ENCODE results near the gene NRXN3. TPM values are rescaled to one million over a fixed set of nuclear protein-coding genes. Genes with fewer than 3 reads are reported as not detected.

The NRXN3 gene
- total RNA-seq, 6 experiments from 2014 or later, result 0.07 to 0.28 (median 0.11) TPM; not detected in 2

DNA sequence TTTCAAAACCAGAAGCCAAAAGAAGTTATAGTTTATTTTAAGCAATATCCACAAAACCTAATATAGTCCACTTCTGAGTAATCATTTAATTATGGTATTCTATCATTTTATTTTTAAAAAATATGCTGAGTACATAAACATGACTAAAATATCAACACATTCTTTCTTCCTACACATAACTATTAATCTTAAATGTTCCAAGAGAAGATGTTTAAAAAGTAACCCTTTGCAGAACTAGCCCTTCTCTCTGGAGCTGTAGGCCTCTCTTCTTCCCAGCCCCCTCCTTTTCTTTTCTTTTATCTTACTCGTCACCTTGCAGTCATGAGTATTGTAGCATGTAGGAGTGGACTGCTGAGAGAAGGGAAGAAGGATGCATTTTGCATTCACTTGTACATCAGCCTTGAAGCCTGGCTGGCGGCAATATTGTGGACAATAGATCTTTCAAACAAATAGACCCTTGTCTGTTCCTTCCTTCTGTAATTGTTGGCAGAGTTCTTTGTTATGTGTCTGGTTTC is 941.9 kb downstream of the NRXN3 start:
- H3K36me3 Mint-ChIP-seq (ENCODE audit: low read depth), result no peaks in the 10 kb centered on the region
- H3K4me3 Mint-ChIP-seq, result no peak overlapping the region
- no peaks in the 10 kb centered on the region for H3K9me3 Mint-ChIP-seq
- peaks cover 5% of the 10 kb centered on the region for H3K27me3 Mint-ChIP-seq (ENCODE audit: insufficient read depth)
- no peak overlapping the region for H3K27ac Mint-ChIP-seq
- peaks cover 16% of the 10 kb centered on the region for H3K4me1 Mint-ChIP-seq (ENCODE audit: low read depth)
- TF ChIP-seq, protein P1, sequence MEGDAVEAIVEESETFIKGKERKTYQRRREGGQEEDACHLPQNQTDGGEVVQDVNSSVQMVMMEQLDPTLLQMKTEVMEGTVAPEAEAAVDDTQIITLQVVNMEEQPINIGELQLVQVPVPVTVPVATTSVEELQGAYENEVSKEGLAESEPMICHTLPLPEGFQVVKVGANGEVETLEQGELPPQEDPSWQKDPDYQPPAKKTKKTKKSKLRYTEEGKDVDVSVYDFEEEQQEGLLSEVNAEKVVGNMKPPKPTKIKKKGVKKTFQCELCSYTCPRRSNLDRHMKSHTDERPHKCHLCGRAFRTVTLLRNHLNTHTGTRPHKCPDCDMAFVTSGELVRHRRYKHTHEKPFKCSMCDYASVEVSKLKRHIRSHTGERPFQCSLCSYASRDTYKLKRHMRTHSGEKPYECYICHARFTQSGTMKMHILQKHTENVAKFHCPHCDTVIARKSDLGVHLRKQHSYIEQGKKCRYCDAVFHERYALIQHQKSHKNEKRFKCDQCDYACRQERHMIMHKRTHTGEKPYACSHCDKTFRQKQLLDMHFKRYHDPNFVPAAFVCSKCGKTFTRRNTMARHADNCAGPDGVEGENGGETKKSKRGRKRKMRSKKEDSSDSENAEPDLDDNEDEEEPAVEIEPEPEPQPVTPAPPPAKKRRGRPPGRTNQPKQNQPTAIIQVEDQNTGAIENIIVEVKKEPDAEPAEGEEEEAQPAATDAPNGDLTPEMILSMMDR (IDR thresholded peaks at IDR 0.05), result no peak
- DNase-seq, result no peak

DNA sequence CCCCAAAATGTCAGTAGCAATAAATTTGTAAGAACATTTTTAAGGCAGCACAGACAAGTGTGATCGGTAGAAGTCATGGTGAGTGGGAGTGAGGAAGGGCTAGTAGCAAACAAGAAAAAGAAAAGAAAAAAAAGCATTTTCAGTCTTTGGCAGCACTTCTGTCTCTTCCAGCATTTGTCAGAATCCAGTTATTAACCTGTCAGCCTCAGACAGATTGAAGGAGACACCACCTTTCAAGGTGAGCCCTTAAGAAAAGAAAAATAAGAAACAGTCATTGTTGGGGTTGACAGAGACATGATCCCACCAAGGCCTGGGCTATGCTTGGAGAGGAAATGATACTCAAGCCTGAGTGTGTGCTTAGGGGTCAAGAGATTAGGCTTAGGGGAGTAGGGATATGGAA is 947.4 kb downstream of the NRXN3 start:
- Mint-ChIP-seq H3K9me3 (no peaks in the 10 kb centered on the region), H3K27me3 (ENCODE audit: insufficient read depth) (no peaks in the 10 kb centered on the region; the same call in 1 of the 2 replicates), H3K27ac (no peak overlapping the region), H3K4me3 (no peak overlapping the region), H3K4me1 (ENCODE audit: low read depth) (peaks cover 3% of the 10 kb centered on the region), H3K36me3 (ENCODE audit: low read depth) (no peaks in the 10 kb centered on the region)
- DNase-seq, result no peak
- TF ChIP-seq, protein P1 (IDR thresholded peaks at IDR 0.05), result no peak

DNA sequence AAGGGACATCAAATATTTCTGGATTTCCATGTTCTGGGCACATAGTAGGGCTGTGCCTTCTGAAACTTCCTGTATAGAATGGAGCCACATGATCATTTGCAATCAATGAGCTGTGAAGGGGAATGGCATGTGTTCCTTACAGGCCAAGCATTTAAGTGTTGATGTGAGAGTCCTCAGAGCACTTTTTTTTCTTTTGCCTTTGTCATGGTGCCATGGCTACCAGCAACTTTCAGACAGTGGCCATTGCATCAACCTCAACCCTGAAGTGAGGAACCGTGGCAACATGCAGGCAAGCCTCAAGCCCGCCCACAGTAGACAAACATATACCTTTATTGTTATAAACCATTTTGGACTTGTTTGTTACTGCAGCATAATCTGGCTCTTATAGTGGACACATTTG is 948.1 kb downstream of the NRXN3 start:
- H3K27ac Mint-ChIP-seq, result no peak overlapping the region
- no peaks in the 10 kb centered on the region; the same call in 1 of the 2 replicates for H3K27me3 Mint-ChIP-seq (ENCODE audit: insufficient read depth)
- H3K4me1 Mint-ChIP-seq (ENCODE audit: low read depth), result no peaks in the 10 kb centered on the region
- H3K36me3 Mint-ChIP-seq (ENCODE audit: low read depth), result no peaks in the 10 kb centered on the region
- H3K4me3 Mint-ChIP-seq, result no peak overlapping the region
- TF ChIP-seq, protein P1 (IDR thresholded peaks at IDR 0.05), result no peak
- H3K9me3 Mint-ChIP-seq, result no peaks in the 10 kb centered on the region
- DNase-seq, result no peak

DNA sequence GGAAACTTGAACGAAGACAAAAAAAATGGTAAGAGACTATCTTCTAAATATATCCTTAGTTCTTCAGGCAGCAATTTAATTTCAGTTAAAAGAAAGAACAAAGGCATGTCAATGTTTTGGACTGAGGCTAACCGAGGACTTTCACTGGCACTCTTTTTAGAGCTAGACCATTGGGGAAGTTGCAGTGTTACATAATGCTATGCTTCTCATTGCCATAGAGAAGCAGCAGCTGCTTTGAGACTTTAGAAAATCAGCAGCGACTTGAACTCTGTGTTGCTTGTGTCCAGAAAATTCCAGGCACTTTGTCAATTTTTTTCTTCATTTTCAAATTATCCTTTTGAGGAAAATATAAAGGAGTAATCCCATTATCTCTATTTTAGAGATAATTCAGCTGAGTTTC is 964.2 kb downstream of the NRXN3 start:
- H3K4me3 Mint-ChIP-seq, result no peak overlapping the region
- no peaks in the 10 kb centered on the region for H3K9me3 Mint-ChIP-seq
- H3K4me1 Mint-ChIP-seq (ENCODE audit: low read depth), result no peaks in the 10 kb centered on the region
- no peak overlapping the region for H3K27ac Mint-ChIP-seq
- no peaks in the 10 kb centered on the region for H3K36me3 Mint-ChIP-seq (ENCODE audit: low read depth)
- no peak for DNase-seq
- no peaks in the 10 kb centered on the region for H3K27me3 Mint-ChIP-seq (ENCODE audit: insufficient read depth)
- TF ChIP-seq, protein P1 (IDR thresholded peaks at IDR 0.05), result no peak

DNA sequence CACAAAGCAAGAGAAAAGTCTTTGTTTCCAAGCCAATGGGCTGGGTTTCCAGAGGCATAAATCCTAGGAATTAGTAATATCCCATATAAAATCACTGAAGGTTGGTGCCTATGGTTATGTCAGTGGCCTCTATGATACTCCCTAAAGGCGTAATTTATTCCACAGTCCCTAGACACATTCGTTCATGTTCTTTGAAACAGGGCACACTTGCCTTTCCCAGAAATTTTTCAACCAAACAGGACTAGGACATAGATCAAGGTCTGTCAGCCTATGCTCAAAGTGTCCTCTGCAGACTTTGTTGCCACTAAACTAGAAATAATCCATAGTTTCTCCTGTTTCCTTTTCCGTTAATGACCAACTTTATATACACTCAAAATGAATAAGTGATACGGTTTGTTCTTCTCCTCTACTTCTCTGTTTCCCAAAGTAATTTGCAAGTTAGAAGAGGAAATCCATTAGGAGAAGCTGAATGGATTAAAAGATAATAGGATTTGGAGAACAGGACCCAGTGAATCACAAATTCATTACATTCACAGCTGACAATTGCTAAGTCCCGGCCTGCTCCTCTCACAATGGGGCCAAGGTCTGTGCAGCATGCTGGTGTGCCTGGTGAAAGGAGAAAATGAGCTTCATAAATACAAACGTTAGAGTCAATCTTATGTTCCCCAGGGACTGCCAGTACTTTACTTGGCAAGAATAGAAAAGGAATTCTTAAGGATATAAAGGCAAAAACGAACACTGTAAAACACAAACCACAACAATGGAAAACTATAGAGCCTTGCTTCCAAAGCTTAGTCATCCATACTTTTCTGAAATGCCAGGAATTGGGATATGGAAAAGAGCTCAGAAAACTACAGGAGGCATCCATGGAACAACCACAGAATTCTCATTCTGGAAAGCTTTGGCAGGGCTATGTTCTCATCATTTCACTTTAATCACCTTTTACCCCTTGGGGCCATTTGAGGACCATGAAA is 966.2 kb downstream of the NRXN3 start:
- no peak overlapping the region for H3K27ac Mint-ChIP-seq
- no peak for DNase-seq
- H3K4me1 Mint-ChIP-seq (ENCODE audit: low read depth), result no peaks in the 10 kb centered on the region
- no peak overlapping the region for H3K4me3 Mint-ChIP-seq
- no peaks in the 10 kb centered on the region for H3K27me3 Mint-ChIP-seq (ENCODE audit: insufficient read depth)
- H3K36me3 Mint-ChIP-seq (ENCODE audit: low read depth), result no peaks in the 10 kb centered on the region
- H3K9me3 Mint-ChIP-seq, result no peaks in the 10 kb centered on the region
- TF ChIP-seq, protein P1 (IDR thresholded peaks at IDR 0.05), result no peak
